Keratinocyte (primary cell): ENCODE measurements around the gene NCKAP1. TPM values are rescaled to one million over a fixed set of nuclear protein-coding genes. Genes with fewer than 3 reads are reported as not detected.

Experiments
- DNase-seq: peaks from one replicate; pipeline ENCODE4 v3.0.0-alpha.2; 2011; ENCODE audit warnings: low read depth, missing footprints, low spot score
- FAIRE-seq: peaks from 2 replicates; lab custom pipeline; 2011; peaks lifted over from hg19 to GRCh38; lab: Jason Lieb, UNC
- H2AFZ ChIP-seq: 2 replicates; pipeline ENCODE4 v1.6.0; 2012; ENCODE audit warnings: low read length, control low read depth, inconsistent platforms; ENCODE audit not compliant: control insufficient read depth
- H3K27ac ChIP-seq: 2 replicates; pipeline ENCODE4 v1.5.1; 2011; ENCODE audit warnings: low read length; ENCODE audit not compliant: control insufficient read depth, insufficient read depth
- H3K27me3 ChIP-seq: 3 replicates; pipeline ENCODE4 v1.6.0; 2011; ENCODE audit warnings: low read length; ENCODE audit not compliant: control insufficient read depth, insufficient read depth; ENCODE audit errors: extremely low read depth
- H3K36me3 ChIP-seq, 2 experiments: 2 replicates in 1 of 2; 3 replicates in 1 of 2; pipeline ENCODE4 v1.5.1; 2011; ENCODE audit warnings: low read length in 2 of 2, mild to moderate bottlenecking in 1 of 2; ENCODE audit not compliant: control insufficient read depth in 2 of 2, insufficient read depth in 2 of 2; ENCODE audit errors: extremely low read depth in 1 of 2
- H3K4me1 ChIP-seq: 3 replicates; pipeline ENCODE4 v1.5.1; 2011; ENCODE audit warnings: low read length; ENCODE audit not compliant: control insufficient read depth, insufficient read depth; ENCODE audit errors: extremely low read depth
- H3K4me2 ChIP-seq: 3 replicates; pipeline ENCODE4 v1.6.0; 2011; ENCODE audit warnings: low read depth, low read length; ENCODE audit not compliant: control insufficient read depth, insufficient read depth; ENCODE audit errors: extremely low read depth
- H3K4me3 ChIP-seq, 3 experiments: fragments of 200-600 bp in 1 of 3; sonication (generic) in 1 of 3; 2 replicates in 2 of 3; 3 replicates in 1 of 3; pipeline ENCODE4 v1.5.1; 2011 to 2016; ENCODE audit warnings: low read length in 3 of 3, mild to moderate bottlenecking in 3 of 3, control low read depth in 2 of 3, inconsistent platforms in 1 of 3, low read depth in 1 of 3, mixed read lengths in 1 of 3, mixed run types in 1 of 3, moderate library complexity in 1 of 3; ENCODE audit not compliant: control insufficient read depth in 2 of 3, insufficient read depth in 2 of 3; ENCODE audit errors: extremely low read depth in 1 of 3
- H3K79me2 ChIP-seq: 2 replicates; pipeline ENCODE4 v1.6.0; 2012; ENCODE audit warnings: low read length; ENCODE audit not compliant: control insufficient read depth, insufficient read depth
- H3K9ac ChIP-seq: 3 replicates; pipeline ENCODE4 v1.6.0; 2011; ENCODE audit warnings: low read length; ENCODE audit not compliant: control insufficient read depth, insufficient read depth; ENCODE audit errors: extremely low read depth
- H3K9me1 ChIP-seq: 3 replicates; pipeline ENCODE4 v1.6.0; 2011; ENCODE audit warnings: low read length; ENCODE audit not compliant: control insufficient read depth, insufficient read depth; ENCODE audit errors: extremely low read depth
- H3K9me3 ChIP-seq: 2 replicates; pipeline ENCODE4 v1.5.1; 2012; ENCODE audit warnings: low read depth, low read length; ENCODE audit not compliant: control insufficient read depth
- H4K20me1 ChIP-seq: 3 replicates; pipeline ENCODE4 v1.6.0; 2011; ENCODE audit warnings: low read length; ENCODE audit not compliant: control insufficient read depth, insufficient read depth; ENCODE audit errors: extremely low read depth
- CTCF ChIP-seq, 3 experiments: IDR thresholded peaks in 1 of 3; conservative IDR thresholded peaks in 1 of 3; optimal IDR thresholded peaks in 1 of 3; 2 replicates in 2 of 3; 3 replicates in 1 of 3; pipeline versions ENCODE3 to v1.5.1; 2011; ENCODE audit warnings: low read length in 3 of 3, mild to moderate bottlenecking in 3 of 3, moderate library complexity in 2 of 3, control low read depth in 1 of 3, inconsistent platforms in 1 of 3; ENCODE audit not compliant: insufficient read depth in 2 of 3; ENCODE audit errors: extremely low read depth in 1 of 3
- EZH2 ChIP-seq: IDR thresholded peaks from one replicate; pipeline ENCODE4 v1.6.1; 2012; ENCODE audit warnings: inconsistent platforms, mild to moderate bottlenecking, low read length, moderate library complexity
- dilution Hi-C: fragments of 300-500 bp; cut with MboI; formaldehyde crosslinking; loops from one replicate; pipeline ENCODE4 v1.7.0; 2020; ENCODE audit warnings: low sequenced_read_pairs; ENCODE audit not compliant: extremely low pct_ligation_motif_present
- polyA plus RNA-seq, 5 experiments: library from polyadenylated mRNA; depleted of rRNA in 3 of 5; stranded (reverse) in 3 of 5; stranded (forward) in 1 of 5; unstranded in 1 of 5; fragments of >200 nt; gene quantifications; 1 replicate in 1 of 5; 2 replicates in 3 of 5; 3 replicates in 1 of 5; pipeline versions ENCODE4 v1.2.1 to v1.2.3, GENCODE V29; 2011 to 2012; ENCODE audit warnings: missing spikeins in 2 of 5, low read depth in 1 of 5, low replicate concordance in 1 of 5

NCKAP1 gene
- polyA plus RNA-seq, 1 donor (not counting 4 experiments of a cell fraction or from before 2014, with no cell fraction given): 207 TPM

- no peak for FAIRE-seq
- no peak for TF ChIP-seq CTCF (optimal IDR thresholded peaks at IDR 0.05 in 1 of 3, IDR thresholded peaks at IDR 0.05 in 1 of 3, conservative IDR thresholded peaks at IDR 0.05 in 1 of 3; ENCODE audit: extremely low read depth in 1 of 3, insufficient read depth in 2 of 3, low read length in 3 of 3)
- TF ChIP-seq EZH2: no peak
- no peak overlapping the region for H2AFZ ChIP-seq
- H3K79me2 ChIP-seq: no peaks in the 10 kb centered on the region
- H4K20me1 ChIP-seq: no peaks in the 10 kb centered on the region
- no peak for DNase-seq
- H3K27me3 ChIP-seq: peaks cover 29% of the 10 kb centered on the region
- peaks cover 10% of the 10 kb centered on the region for H3K4me1 ChIP-seq
- H3K4me3 ChIP-seq: no peak overlapping the region
- dilution Hi-C loops: no loop called here
- H3K4me2 ChIP-seq: peak overlapping the region; percentile 88
- H3K27ac ChIP-seq: no peak overlapping the region
- H3K9me1 ChIP-seq: no peaks in the 10 kb centered on the region
- no peak overlapping the region for H3K9ac ChIP-seq
- H3K9me3 ChIP-seq: no peaks in the 10 kb centered on the region
- H3K36me3 ChIP-seq: no peaks in the 10 kb centered on the region
Observed at GRCh38 chr2:182866095-182866460, 172.2 kb downstream of the NCKAP1 start.

- no peaks in the 10 kb centered on the region for H3K9me3 ChIP-seq
- no peak overlapping the region for H3K4me2 ChIP-seq
- H3K9me1 ChIP-seq: no peaks in the 10 kb centered on the region
- no peak overlapping the region for H3K27ac ChIP-seq
- no peaks in the 10 kb centered on the region for H4K20me1 ChIP-seq
- TF ChIP-seq CTCF (optimal IDR thresholded peaks at IDR 0.05 in 1 of 3, IDR thresholded peaks at IDR 0.05 in 1 of 3, conservative IDR thresholded peaks at IDR 0.05 in 1 of 3; ENCODE audit: extremely low read depth in 1 of 3, insufficient read depth in 2 of 3, low read length in 3 of 3) (no peak), EZH2 (no peak)
- no peak overlapping the region for H3K4me3 ChIP-seq
- peaks cover 29% of the 10 kb centered on the region for H3K27me3 ChIP-seq
- H2AFZ ChIP-seq: no peak overlapping the region
- peaks cover 10% of the 10 kb centered on the region for H3K4me1 ChIP-seq
- DNase-seq (no peak), FAIRE-seq (no peak)
- dilution Hi-C loops: no loop called here
- H3K79me2 ChIP-seq: no peaks in the 10 kb centered on the region
- H3K36me3 ChIP-seq: no peaks in the 10 kb centered on the region
- no peak overlapping the region for H3K9ac ChIP-seq
Observed at GRCh38 chr2:182864949-182865570, 173.2 kb downstream of the NCKAP1 start.
